ENCODE data around the gene C2orf49.

The C2orf49 gene

GRCh38 chr2:105329561-105330495 is 7.5 kb upstream of the C2orf49 start, which contains the start of gene TGFBRAP1:
Gene TGFBRAP1 (minus strand): TSS chr2:105329735. CDS start chr2:105308301, 21,434 bp downstream.
- peak; percentile 85 for ATAC-seq (ENCODE audit: insufficient read depth, low read depth)
- peak within 1 kb of the TSS; percentile 73 to 86 for H3K4me3 ChIP-seq (ENCODE audit: low read depth in 1 of 2, low read length in 2 of 2)
- H3K36me3 ChIP-seq (ENCODE audit: insufficient read depth, low read length) = peaks cover 10% of the 10 kb centered on the region; the same call in 1 of the 2 replicates
- H3K27me3 ChIP-seq (ENCODE audit: insufficient read depth, low read length, poor library complexity) = no peaks in the 10 kb centered on the region
- peak within 1 kb of the TSS; percentile 95 for H3K4me2 ChIP-seq (ENCODE audit: insufficient read depth, low read length)
- no peak for TF ChIP-seq CTCF (IDR thresholded peaks at IDR 0.05; ENCODE audit: borderline replicate concordance, extremely low read depth, low read length, poor library complexity, severe bottlenecking)
- no peak for TF ChIP-seq EZH2 (IDR thresholded peaks at IDR 0.05; ENCODE audit: borderline replicate concordance, low read depth, low read length, severe bottlenecking)
- no peaks in the 10 kb centered on the region for H3K9me3 ChIP-seq (ENCODE audit: insufficient read depth, low read length, severe bottlenecking)
- H3K79me2 ChIP-seq (ENCODE audit: insufficient read depth, low read length) = peaks cover 54% of the 10 kb centered on the region
- peak within 1 kb of the TSS; percentile 94 for H2AFZ ChIP-seq (ENCODE audit: low read depth, low read length)
- peak; percentile 56 for DNase-seq
- peaks cover 10% of the 10 kb centered on the region; the same call in 1 of the 2 replicates for H4K20me1 ChIP-seq (ENCODE audit: insufficient read depth, low read length)
- H3K9ac ChIP-seq (ENCODE audit: low read depth, low read length) = peak within 1 kb of the TSS; percentile 99
- peaks cover 25% of the 10 kb centered on the region for H3K4me1 ChIP-seq (ENCODE audit: insufficient read depth, low read length)
- H3K27ac ChIP-seq (ENCODE audit: low read length) = peak within 1 kb of the TSS; percentile 88

- Histone ChIP-seq H3K4me3 (ENCODE audit: low read depth in 1 of 2, low read length in 2 of 2) (peak overlapping the region in 1 of 2 experiments; percentile 86; a peak in 2 of 4 replicates), H3K36me3 (ENCODE audit: insufficient read depth, low read length) (peaks cover 10% of the 10 kb centered on the region; the same call in 1 of the 2 replicates), H4K20me1 (ENCODE audit: insufficient read depth, low read length) (no peaks in the 10 kb centered on the region), H3K4me1 (ENCODE audit: insufficient read depth, low read length) (peaks cover 28% of the 10 kb centered on the region), H3K79me2 (ENCODE audit: insufficient read depth, low read length) (peaks cover 44% of the 10 kb centered on the region), H3K4me2 (ENCODE audit: insufficient read depth, low read length) (peak overlapping the region; percentile 95), H2AFZ (ENCODE audit: low read depth, low read length) (peak overlapping the region; percentile 94), H3K9me3 (ENCODE audit: insufficient read depth, low read length, severe bottlenecking) (no peaks in the 10 kb centered on the region), H3K9ac (ENCODE audit: low read depth, low read length) (peak overlapping the region; percentile 99; the same call in 1 of the 2 replicates), H3K27me3 (ENCODE audit: insufficient read depth, low read length, poor library complexity) (no peaks in the 10 kb centered on the region), H3K27ac (ENCODE audit: low read length) (no peak overlapping the region; the same call in 1 of the 2 replicates)
- no peak for ATAC-seq (ENCODE audit: insufficient read depth, low read depth)
- DNase-seq = no peak
- TF ChIP-seq CTCF (IDR thresholded peaks at IDR 0.05; ENCODE audit: borderline replicate concordance, extremely low read depth, low read length, poor library complexity, severe bottlenecking) (no peak), EZH2 (IDR thresholded peaks at IDR 0.05; ENCODE audit: borderline replicate concordance, low read depth, low read length, severe bottlenecking) (no peak)
Measured at GRCh38 chr2:105330681-105331375, 6.5 kb upstream of the C2orf49 start.

GRCh38 chr2:105334211-105334610 is 3.1 kb upstream of the C2orf49 start:
- peaks cover 10% of the 10 kb centered on the region; the same call in 1 of the 2 replicates for H3K36me3 ChIP-seq (ENCODE audit: insufficient read depth, low read length)
- TF ChIP-seq EZH2 (IDR thresholded peaks at IDR 0.05; ENCODE audit: borderline replicate concordance, low read depth, low read length, severe bottlenecking) (no peak), CTCF (IDR thresholded peaks at IDR 0.05; ENCODE audit: borderline replicate concordance, extremely low read depth, low read length, poor library complexity, severe bottlenecking) (no peak)
- no peak overlapping the region for H3K27ac ChIP-seq (ENCODE audit: low read length)
- H3K9me3 ChIP-seq (ENCODE audit: insufficient read depth, low read length, severe bottlenecking) = no peaks in the 10 kb centered on the region
- H3K4me3 ChIP-seq (ENCODE audit: low read depth in 1 of 2, low read length in 2 of 2) = no peak overlapping the region
- peaks cover 40% of the 10 kb centered on the region for H3K79me2 ChIP-seq (ENCODE audit: insufficient read depth, low read length)
- DNase-seq (no peak), ATAC-seq (ENCODE audit: insufficient read depth, low read depth) (no peak)
- H2AFZ ChIP-seq (ENCODE audit: low read depth, low read length) = no peak overlapping the region
- no peak overlapping the region for H3K9ac ChIP-seq (ENCODE audit: low read depth, low read length)
- H4K20me1 ChIP-seq (ENCODE audit: insufficient read depth, low read length) = peaks cover 4% of the 10 kb centered on the region; the same call in 1 of the 2 replicates
- H3K4me2 ChIP-seq (ENCODE audit: insufficient read depth, low read length) = no peak overlapping the region
- H3K27me3 ChIP-seq (ENCODE audit: insufficient read depth, low read length, poor library complexity) = no peaks in the 10 kb centered on the region
- peaks cover 38% of the 10 kb centered on the region for H3K4me1 ChIP-seq (ENCODE audit: insufficient read depth, low read length)

Data from DND-41 (cell line).